HepG2 (cell line): ENCODE measurements around the gene RNPEPL1. TPM values are rescaled to one million over a fixed set of nuclear protein-coding genes. Genes with fewer than 3 reads are reported as not detected.

ENCODE experiments used
- ATF2 ChIP-seq: sonication (generic); formaldehyde crosslinking; IDR thresholded peaks from 2 replicates; pipeline ENCODE4 v1.4.0; 2020; ENCODE audit warnings: missing genetic modification reagents
- CHD4 ChIP-seq: fragments of 200-600 bp; sonication (generic); IDR thresholded peaks from 2 replicates; pipeline ENCODE4 v1.7.0; 2017; ENCODE audit warnings: mild to moderate bottlenecking, low read length, borderline replicate concordance
- E2F5 ChIP-seq: sonication (generic); formaldehyde crosslinking; conservative IDR thresholded peaks from 2 replicates; pipeline ENCODE4 v1.4.0; 2020; ENCODE audit warnings: missing genetic modification reagents
- HOXA5 ChIP-seq: sonication (generic); formaldehyde crosslinking; IDR thresholded peaks from 2 replicates; pipeline ENCODE4 v1.4.0; 2020; ENCODE audit warnings: missing genetic modification reagents
- JUND ChIP-seq: sonication (generic); formaldehyde crosslinking; IDR thresholded peaks from 2 replicates; pipeline ENCODE4 v1.8.0; 2022; ENCODE audit warnings: mild to moderate bottlenecking, missing genetic modification reagents
- KAT8 ChIP-seq: IDR thresholded peaks from 2 replicates; pipeline ENCODE4 v1.6.1; 2016; ENCODE audit warnings: missing genetic modification reagents, missing compliant biosample characterization
- MYNN ChIP-seq: sonication (generic); formaldehyde crosslinking; IDR thresholded peaks from 2 replicates; pipeline ENCODE4 v1.4.0; 2020; ENCODE audit warnings: mild to moderate bottlenecking, low read depth, missing genetic modification reagents
- PCBP2 ChIP-seq: fragments of 200-400 bp; formaldehyde crosslinking; optimal IDR thresholded peaks from 2 replicates; pipeline ENCODE3; 2018; ENCODE audit warnings: low read length, low read depth; ENCODE audit not compliant: poor library complexity, severe bottlenecking
- PREB ChIP-seq: sonication (generic); formaldehyde crosslinking; IDR thresholded peaks from 2 replicates; pipeline ENCODE4 v1.4.0; 2020; ENCODE audit warnings: missing genetic modification reagents
- RNF2 ChIP-seq: fragments of 450-650 bp; conservative IDR thresholded peaks from 2 replicates; pipeline ENCODE4 v1.6.1; 2016; ENCODE audit warnings: low read depth
- SMARCC2 ChIP-seq: fragments of 450-650 bp; IDR thresholded peaks from 2 replicates; pipeline ENCODE4 v1.6.1; 2017; ENCODE audit warnings: antibody characterized with exemption, mild to moderate bottlenecking
- TBX2 ChIP-seq: sonication (generic); formaldehyde crosslinking; IDR thresholded peaks from 2 replicates; pipeline ENCODE4 v1.5.0; 2020; ENCODE audit warnings: missing genetic modification reagents, mild to moderate bottlenecking, borderline replicate concordance
- ZBTB33 ChIP-seq: sonication (generic); formaldehyde crosslinking; IDR thresholded peaks from 2 replicates; pipeline ENCODE4 v1.4.0; 2020; ENCODE audit warnings: missing genetic modification reagents
- ZNF10 ChIP-seq: sonication (generic); formaldehyde crosslinking; IDR thresholded peaks from 2 replicates; pipeline ENCODE4 v1.4.0; 2020; ENCODE audit warnings: mild to moderate bottlenecking, low read depth, missing genetic modification reagents, borderline replicate concordance
- ZNF224 ChIP-seq: sonication (generic); formaldehyde crosslinking; IDR thresholded peaks from 2 replicates; pipeline ENCODE4 v1.5.0; 2020; ENCODE audit warnings: mild to moderate bottlenecking, missing genetic modification reagents
- ZNF550 ChIP-seq: sonication (generic); formaldehyde crosslinking; IDR thresholded peaks from 2 replicates; pipeline ENCODE4 v1.4.0; 2020; ENCODE audit warnings: mild to moderate bottlenecking, missing genetic modification reagents, borderline replicate concordance
- ZNF710 ChIP-seq: sonication (generic); formaldehyde crosslinking; IDR thresholded peaks from 2 replicates; pipeline ENCODE4 v1.5.0; 2020; ENCODE audit warnings: mild to moderate bottlenecking, missing genetic modification reagents, borderline replicate concordance
- polyA plus RNA-seq, 8 experiments: library from polyadenylated mRNA; depleted of rRNA in 3 of 8; stranded (reverse) in 7 of 8; unstranded in 1 of 8; fragments of >200 nt; fragmentation: Illumina TruSeq in 4 of 8; extraction: Trizol in 4 of 8; gene quantifications; 2 replicates each; pipeline versions ENCODE4 v1.2.1 to v1.2.3, GENCODE V29; 2011 to 2016; ENCODE audit warnings: low read depth in 4 of 8, missing spikeins in 1 of 8, mixed read lengths in 1 of 8; ENCODE audit not compliant: insufficient read depth in 1 of 8
- total RNA-seq, 5 experiments: library from RNA; depleted of rRNA; stranded (reverse); fragments of >200 nt; fragmentation: Illumina TruSeq; extraction: Trizol; gene quantifications; 2 replicates each; pipeline ENCODE4 v1.2.3, GENCODE V29; 2016; ENCODE audit warnings: low read depth in 1 of 5
- TF ChIP-seq, protein P1 (sequence below): sonication (generic); formaldehyde crosslinking; IDR thresholded peaks from 2 replicates; pipeline ENCODE4 v1.9.0; 2021; ENCODE audit warnings: missing genetic modification reagents, borderline replicate concordance
- TF ChIP-seq, protein P2 (sequence below): IDR thresholded peaks from 2 replicates; pipeline ENCODE4 v1.6.1; 2016; ENCODE audit warnings: control low read depth

Gene RNPEPL1
- total and polyA plus RNA-seq, 2 of the 13 experiments (the other 11 are each of a cell fraction or from before 2014, with no cell fraction given) = 13.0 to 18.0 TPM

DNA sequence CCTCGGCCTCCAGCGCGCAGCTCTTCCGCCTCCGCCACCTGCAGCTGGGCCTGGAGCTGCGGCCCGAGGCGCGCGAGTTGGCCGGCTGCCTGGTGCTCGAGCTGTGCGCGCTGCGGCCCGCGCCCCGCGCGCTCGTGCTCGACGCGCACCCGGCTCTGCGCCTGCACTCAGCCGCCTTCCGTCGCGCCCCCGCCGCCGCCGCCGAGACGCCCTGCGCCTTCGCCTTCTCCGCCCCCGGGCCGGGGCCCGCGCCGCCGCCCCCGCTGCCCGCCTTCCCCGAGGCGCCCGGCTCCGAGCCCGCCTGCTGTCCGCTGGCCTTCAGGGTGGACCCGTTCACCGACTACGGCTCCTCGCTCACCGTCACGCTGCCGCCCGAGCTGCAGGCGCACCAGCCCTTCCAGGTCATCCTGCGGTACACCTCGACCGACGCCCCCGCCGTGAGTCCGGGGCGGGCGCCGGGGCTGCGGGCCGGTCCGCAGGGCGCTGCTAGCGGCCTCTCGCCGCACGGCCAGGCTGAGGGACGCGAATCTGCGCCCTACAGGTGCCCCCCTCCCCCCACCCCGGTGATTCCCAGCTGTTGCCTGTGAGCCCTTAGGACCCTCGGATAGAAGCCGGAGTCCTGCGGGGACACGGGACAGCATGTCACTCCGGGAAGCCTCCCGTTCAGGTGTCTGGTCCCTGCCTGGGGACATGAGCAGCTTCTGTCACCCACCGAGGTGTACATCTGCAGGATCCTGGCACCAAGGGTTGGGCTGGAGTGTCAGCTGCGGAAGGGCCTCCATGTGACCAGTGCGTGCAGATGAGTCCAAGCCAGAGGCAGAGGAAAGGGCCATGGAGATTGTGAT lies 616 bp downstream of the RNPEPL1 start (continued):
- TF ChIP-seq SMARCC2 = no peak
- no peak for TF ChIP-seq ZNF224 (CRISPR knock-in tag)
- no peak for TF ChIP-seq CHD4
- TF ChIP-seq, protein P1, sequence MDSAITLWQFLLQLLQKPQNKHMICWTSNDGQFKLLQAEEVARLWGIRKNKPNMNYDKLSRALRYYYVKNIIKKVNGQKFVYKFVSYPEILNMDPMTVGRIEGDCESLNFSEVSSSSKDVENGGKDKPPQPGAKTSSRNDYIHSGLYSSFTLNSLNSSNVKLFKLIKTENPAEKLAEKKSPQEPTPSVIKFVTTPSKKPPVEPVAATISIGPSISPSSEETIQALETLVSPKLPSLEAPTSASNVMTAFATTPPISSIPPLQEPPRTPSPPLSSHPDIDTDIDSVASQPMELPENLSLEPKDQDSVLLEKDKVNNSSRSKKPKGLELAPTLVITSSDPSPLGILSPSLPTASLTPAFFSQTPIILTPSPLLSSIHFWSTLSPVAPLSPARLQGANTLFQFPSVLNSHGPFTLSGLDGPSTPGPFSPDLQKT (CRISPR knock-in tag) = no peak
- no peak for TF ChIP-seq MYNN (CRISPR knock-in tag)
- no peak for TF ChIP-seq PCBP2
- TF ChIP-seq KAT8 (CRISPR knock-in tag) = no peak
- TF ChIP-seq ATF2 (CRISPR knock-in tag) = no peak
- no peak for TF ChIP-seq RNF2
- peak; percentile 78; the same call in 1 of the 2 replicates for TF ChIP-seq PREB (CRISPR knock-in tag)
- TF ChIP-seq TBX2 (CRISPR knock-in tag) = peak; percentile 53; the same call in 1 of the 2 replicates
- TF ChIP-seq HOXA5 = no peak
- no peak for TF ChIP-seq ZNF550
- TF ChIP-seq ZNF710 (CRISPR knock-in tag) = no peak
- TF ChIP-seq, protein P2, sequence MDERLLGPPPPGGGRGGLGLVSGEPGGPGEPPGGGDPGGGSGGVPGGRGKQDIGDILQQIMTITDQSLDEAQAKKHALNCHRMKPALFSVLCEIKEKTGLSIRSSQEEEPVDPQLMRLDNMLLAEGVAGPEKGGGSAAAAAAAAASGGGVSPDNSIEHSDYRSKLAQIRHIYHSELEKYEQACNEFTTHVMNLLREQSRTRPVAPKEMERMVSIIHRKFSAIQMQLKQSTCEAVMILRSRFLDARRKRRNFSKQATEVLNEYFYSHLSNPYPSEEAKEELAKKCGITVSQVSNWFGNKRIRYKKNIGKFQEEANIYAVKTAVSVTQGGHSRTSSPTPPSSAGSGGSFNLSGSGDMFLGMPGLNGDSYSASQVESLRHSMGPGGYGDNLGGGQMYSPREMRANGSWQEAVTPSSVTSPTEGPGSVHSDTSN (CRISPR knock-in tag) = no peak
- no peak for TF ChIP-seq ZNF10 (CRISPR knock-in tag)
- TF ChIP-seq ZBTB33 (CRISPR knock-in tag) = no peak
- no peak for TF ChIP-seq JUND
- TF ChIP-seq E2F5 = no peak
